ENCODE results near the gene C6orf52.
"Not testable (repeated sequence)": the region's sequence is repeated elsewhere in the genome, so short reads cannot be mapped to it uniquely, and the experiment has no call there.

Gene C6orf52

DNA sequence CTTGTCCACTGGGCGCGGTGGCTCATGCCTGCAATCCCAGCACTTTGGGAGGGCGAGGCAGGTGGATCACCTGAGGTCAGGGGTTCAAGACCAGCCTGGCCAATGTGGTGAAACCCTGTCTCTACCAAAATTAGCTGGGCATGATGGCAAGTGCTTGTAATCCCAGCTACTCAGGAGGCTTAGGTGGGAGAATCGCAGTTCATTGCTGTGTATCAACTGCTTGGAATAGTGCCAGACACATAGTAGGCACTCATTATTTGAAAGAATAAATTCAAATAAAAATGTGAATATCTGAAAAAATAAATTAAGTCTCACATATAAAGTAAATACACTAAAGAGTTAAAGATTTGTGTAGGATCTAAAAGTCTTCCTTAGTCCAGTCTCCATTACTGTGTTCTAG, 2.2 kb upstream of the C6orf52 start:
- no peak for DNase-seq (ENCODE audit: low read depth, low spot score)

DNA sequence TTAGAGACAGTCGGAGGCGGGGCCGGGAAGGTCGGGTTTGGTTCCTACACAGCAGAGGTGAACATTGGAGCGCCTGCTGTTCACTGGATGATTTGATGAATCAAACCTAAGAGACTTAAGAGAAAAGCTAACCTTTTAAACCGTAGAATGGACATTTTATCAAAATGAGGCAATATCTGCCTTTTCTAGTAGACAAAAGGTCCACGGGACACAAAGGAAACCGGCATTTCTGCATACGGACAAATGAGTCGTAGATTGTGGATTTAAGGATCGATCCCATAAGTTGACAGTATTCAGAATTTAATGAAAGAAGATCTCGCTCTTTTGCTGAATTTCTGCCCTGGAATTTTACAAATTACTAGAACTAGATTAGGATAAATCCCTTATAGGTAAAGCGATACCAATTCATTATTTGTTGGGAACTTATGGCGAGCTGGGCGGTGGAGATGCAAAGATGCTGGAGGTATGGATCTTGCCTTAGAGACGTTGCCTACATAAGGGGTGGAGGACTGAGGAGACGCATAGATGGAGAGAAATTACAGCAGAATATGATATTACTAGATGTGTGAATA, 756 bp upstream of the C6orf52 start:
- no peak for DNase-seq (ENCODE audit: low read depth, low spot score)

DNA sequence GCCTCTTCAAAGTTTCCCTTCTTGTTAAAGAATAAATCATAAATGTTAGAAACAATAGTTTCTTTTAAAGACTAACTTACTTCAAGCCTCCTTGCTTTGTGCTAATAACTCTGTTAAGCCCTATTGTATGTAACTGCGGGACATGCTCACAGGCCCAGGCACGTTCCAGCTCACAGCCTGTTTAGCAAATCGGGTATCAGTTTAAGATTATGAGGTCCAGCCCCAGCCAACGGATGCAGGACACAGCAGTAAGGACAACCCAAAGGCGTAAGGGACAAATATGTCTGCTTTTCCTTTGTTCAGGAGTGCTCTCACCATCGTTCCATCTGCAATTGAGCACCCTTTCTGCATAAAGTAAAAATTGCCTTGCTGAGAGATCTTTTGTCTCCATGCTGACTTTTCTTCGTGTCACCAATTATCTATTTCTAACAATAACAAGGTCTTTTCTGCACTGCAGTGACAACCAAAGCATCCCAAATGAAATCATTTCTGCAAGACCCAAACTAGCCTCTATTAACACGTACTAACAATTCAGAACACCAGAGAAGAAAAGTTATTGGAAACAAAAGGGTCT, 1.4 kb downstream of the C6orf52 start:
- DNase-seq (ENCODE audit: low read depth, low spot score): peak; percentile 3

DNA sequence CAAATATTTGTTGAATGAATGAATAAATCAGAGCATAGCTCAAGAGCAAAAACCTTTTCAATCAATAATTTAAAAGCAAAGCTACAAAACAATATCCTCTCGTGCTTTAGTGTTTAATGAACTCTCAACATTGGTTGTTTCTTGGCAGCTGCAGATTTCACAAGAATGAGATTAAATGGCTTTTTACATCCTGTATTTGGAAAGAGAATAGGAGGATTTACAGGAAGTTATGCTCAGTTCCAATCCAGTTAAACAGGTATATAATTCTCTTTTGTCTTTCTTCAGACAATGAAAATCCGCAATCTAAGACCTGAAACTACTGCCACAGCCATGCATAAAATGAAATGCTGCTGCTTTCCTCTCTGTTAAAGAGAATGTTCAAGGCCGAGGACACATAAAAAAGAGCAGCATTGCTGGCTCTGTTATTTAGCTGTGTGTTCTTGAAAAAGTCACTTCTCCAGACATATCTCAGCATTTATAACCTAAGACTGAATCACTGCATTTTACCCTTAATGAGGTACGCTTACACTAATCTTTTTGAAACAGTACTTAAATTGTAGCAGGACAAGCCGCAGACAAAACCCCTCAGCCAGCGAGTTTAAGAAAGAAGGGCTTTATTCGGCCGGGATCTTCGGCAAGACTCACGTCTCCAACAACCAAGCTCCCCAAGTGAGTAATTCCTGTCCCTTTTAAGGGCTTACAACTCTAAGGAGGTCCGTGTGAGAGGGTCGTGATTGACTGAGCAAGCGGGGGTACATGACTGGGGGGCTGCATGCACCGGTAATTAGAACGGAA, 3.6 kb downstream of the C6orf52 start:
- peak; percentile 5 for DNase-seq (ENCODE audit: low read depth, low spot score)

DNA sequence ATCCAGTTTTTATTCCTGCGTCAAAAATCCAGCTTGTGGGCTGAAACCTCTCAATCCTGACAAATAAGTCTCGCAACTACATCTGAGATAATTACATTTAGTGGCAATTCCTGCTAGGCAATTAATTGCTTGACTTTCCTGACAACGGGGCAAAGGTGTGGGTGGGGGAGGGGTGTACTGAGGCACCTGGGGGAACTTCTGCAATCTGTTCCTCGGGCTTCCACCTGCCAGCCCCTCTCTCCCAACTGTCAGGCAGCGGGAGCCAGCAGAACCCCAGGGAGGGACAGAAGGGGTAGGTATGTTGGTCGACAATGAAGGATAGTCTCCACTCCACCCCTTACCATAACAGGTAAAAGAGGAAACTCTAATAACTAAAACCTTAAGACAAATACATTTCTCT, 6.8 kb downstream of the C6orf52 start:
- DNase-seq (ENCODE audit: low read depth, low spot score): no peak

DNA sequence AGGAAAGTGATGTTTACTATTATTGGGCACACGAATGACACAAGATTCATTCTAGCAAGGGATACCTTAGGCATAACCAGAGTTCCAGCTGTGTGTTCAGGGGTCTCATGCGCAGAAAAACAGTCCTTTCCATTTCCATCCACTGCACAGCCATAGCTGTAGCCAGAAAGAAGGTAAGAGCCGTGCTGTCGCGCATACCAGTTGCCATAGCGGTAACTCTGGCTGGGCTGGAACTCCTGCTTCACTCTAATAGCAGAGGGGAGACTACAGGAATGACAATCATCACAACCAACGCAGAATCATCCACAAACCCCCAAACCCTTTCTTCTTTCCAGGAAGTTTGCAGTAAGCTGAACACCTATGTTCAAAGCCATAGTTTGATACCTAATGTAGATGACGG, 7.5 kb downstream of the C6orf52 start:
- no peak for DNase-seq (ENCODE audit: low read depth, low spot score)

DNA sequence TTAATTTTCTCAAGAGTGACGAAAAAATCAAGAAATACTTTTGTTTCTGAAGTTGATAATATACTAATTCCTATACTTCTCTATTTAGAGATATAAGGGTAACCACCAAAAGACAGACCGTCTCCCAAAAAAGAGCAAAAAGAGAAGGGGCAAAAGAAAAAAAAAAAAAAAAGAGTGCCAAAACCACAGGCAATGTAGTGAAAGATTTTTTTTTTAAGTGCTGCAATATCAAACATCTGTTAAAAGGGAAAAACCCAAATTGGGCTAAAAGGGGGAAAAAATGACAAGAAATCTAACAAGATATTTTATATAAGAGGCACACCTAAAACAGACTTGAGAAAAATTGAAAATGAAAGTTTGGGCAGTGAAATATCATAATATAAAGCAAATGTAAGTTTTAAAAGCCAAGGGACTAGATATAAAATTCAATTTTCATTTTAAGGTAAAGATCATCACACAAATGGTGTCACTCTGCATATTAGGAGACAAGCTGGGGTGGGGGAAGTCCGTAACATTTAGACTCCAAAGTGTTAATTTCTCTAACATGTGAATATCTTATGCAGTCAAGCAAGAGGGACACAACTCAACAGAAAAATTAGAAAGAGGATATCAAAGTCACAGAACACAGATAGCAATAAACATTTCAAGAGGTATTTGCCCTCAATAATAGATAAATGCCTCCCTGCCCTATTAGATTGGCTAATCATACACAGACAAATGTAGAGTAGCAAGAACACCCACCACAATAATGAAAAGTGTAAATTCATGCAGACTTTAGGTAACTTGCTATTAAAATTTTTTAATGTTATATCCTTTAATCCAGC, 9.1 kb downstream of the C6orf52 start:
- no peak for DNase-seq (ENCODE audit: low read depth, low spot score)

DNA sequence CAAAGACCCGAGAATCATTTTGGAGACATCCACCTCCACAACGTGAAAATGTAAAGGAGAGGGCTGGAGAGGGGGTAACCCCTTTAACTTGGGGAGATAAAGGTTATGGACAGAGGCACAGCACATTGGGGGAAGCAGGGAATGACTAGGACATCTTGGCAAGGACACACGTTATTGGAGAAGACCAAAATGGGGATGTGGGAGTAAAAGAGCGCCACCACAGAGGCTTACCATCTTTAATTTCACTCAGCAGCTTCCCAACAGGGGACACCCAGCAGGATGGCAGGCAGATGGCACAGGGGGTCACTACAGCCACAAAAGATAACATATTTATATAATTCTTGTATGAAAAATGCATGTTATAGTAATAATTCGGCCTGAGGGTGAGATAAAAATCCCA, 9.8 kb downstream of the C6orf52 start:
- no peak for DNase-seq (ENCODE audit: low read depth, low spot score)

DNA sequence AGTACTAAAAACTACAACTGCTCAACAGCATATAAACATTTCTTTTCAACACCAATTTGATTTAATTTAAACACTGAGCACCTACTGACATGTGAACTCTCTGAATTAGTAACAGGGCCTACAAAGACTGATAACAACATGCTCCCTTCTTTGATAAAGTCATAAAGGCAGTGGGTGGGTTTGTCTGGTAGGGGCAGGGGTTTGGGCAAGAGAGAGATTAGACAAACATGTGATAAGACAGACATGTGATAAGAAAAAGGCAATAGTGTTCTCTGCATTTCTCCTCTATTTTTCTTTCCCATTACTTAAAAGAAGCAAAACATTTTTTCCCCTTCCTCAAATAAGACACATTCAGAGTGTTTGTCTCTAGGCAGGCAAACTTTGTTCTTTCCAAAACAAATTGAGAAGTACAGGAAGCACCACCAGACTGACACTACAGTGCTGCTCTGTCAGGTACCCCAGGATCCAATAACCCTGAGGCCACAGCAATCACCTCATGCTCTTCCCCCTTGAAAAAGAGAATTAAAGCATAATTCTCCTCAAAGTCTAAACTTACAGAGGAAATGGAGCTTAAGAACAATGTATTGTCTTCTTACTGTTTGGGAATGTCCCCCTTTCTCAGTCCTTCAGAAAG, 11.9 kb downstream of the C6orf52 start:
- DNase-seq (ENCODE audit: low read depth, low spot score): no peak

DNA sequence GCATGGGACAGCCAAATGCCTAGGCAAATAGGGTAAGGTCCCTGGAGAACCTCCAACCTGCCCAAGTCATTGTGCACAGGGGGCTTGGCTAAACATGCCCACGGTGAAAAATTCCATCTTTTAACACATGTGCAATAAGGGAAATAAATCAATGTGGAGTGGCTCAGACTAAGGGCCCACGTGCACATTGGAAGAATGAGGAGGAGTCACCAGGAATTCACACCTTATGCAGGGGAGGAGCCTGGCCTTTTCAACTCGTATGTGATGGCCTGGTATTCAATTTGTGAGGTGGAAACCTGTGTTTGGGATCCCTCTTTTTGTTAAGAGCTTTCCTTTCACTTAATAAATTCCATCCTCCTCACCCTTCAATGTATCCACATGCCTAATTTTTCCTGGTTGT, 12.6 kb downstream of the C6orf52 start:
- DNase-seq (ENCODE audit: low read depth, low spot score): no peak

DNA sequence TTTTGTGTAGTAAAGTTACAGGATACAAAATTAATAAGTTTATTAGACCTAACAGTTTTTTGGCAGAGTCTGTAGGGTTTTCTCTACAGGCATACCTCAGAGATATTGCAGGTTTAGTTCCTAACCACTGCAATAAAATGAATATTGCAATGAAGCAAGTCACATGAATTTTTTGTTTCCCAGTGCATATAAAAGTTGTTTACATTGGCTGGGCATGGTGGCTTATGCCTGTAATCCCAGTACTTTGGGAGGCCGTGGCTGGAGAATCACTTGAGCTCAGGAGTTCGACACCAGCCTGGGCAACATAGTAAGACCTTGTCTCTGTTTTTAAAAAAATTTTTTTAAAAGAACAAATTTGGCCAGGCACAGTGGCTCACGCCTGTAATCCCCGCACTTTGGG, 16.0 kb downstream of the C6orf52 start:
- no peak for DNase-seq (ENCODE audit: low read depth, low spot score)

DNA sequence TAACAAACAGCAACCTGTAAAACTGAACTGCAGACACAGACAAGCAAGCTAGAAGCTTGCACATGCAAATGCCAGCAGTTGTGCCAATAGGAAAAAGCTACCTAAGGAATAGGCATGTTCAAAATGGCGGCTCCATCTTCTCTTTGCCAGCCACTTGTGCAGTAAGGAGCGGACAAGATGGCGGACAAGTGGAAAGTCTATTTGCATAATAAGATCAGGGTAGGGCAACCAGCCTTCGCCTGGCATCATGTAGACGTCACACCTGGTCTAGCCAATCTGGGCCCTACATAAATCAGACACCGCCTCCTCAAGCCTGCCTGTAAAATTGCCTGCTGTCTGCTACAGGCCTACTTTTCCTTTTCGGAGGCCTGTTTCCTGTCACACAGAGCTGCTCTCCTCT, 18.0 kb downstream of the C6orf52 start:
- peak; percentile 4 for DNase-seq (ENCODE audit: low read depth, low spot score)

DNA sequence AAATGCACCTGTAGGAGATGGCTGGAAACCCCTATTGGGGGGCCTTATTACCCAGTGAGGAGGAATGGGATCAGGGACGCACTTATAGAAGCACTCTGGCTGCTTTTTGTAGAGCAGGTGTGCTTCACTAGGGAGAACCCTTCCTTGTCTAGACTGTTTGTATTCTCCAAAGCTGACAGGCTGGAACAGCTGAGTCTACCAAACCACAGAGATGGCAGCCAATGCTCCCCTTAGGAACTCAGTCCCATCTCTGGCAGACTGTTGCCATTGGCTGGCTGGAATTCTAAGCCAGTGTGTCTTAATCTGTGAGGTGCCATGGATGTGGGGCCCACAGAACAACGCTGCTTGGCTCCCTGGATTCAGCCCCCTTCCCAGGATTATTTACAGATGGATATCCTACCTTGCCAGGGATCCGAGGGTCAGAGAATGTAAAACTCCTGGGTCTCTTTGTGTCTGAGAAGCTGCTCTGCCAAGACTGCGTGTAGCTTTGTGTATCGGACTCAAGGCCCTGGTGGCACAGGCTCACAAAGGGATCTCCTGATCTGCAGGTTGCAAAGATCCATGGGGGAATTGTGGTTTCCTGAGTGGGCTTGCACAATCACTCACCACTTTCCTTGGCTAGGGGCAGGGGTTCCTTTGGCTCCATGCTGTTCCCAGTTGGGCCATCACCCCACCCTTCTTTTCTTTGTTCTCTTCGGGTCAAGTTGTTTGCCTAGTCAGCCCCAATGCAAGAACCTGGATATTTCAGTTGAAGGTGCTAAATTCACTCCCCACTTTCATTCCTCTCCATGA, 26.1 kb downstream of the C6orf52 start:
- DNase-seq (ENCODE audit: low read depth, low spot score): no peak

DNA sequence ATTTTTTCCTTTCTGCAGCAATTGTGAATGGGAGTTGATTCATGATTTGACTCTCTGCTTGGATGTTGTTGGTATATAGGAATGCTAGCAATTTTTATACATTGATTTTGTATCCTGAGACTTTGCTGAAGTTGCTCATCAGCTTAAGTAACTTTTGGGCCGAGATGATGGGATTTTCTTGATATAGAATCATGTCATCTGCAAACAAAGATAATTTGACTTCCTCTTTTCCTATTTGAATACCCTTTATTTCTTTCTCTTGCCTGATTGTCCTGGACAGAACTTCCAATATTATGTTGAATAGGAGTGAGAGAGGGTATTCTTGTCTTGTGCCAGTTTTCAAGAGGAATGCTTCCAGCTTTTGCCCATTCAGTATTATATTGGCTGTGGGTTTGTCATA, 28.8 kb downstream of the C6orf52 start:
- not testable (repeated sequence) for DNase-seq (ENCODE audit: low read depth, low spot score)

DNA sequence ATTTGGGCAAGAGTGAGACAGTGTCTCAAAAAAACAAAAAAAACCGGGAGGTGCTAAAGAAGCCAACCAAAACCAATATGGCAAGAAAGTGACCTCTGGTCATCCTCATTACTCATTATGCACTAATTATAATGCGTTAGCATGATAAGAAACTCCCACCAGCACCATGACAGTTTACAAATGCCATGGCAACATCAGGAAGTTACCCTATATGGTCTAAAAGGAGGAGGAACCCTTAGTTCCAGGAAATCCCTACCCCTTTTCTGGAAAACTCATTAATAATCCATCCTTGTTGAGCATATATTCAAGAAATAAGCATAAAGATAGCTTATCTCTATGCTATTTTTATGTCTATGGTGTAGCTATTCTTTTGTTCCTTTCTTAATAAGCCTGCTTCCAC, 31.7 kb downstream of the C6orf52 start:
- DNase-seq (ENCODE audit: low read depth, low spot score): no peak

DNA sequence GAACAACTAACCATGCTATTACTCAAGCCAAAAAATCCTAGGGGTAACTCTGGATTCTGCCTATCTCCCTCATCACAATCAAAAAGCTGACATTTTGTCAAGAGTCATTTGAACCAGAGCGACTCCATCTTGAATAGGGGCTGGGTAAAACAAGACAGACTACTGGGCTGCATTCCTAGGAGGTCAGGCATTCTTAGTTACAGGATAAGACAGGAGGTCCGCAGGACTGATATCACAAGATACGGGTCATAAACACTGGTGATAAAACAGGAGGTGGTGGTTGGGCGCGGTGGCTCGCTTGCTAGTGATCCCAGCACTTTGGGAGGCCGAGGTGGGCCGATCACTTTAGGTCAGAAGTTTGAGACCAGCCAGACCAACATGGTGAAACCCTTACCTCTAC, 32.2 kb downstream of the C6orf52 start:
- DNase-seq (ENCODE audit: low read depth, low spot score): no peak

DNA sequence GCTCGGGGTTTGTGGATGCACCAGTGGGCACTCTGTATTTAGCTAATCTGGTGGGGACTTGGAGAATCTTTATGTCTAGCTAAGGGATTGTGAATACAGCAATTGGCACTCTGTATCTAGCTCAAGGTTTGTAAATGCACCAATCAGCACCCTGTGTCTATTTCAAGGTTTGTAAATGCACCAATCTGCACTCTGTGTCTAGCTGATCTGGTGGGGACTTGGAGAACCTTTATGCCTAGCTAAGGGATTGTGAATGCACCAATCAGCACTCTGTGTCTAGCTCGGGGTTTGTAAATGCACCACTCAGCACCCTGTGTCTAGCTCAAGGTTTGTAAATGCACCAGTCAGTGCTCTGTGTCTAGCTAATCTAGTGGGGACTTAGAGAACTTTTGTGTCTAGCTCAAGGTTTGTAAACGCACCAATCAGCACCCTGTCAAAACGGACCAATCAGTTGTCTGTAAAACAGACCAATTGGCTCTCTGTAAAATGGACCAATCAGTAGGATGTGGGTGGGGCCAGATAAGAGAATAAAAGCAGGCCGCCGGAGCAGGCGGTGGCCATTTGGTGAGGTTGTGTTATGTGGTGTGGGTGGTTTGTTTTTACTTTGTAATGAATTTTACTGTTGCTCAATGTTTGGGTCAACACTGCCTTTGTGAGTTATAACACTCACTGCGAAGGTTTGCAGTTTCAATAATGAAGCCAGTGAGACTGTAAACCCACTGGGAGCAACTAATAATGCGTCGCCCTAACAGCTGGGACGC, 33.8 kb downstream of the C6orf52 start:
- peak; percentile 10 for DNase-seq (ENCODE audit: low read depth, low spot score)

DNA sequence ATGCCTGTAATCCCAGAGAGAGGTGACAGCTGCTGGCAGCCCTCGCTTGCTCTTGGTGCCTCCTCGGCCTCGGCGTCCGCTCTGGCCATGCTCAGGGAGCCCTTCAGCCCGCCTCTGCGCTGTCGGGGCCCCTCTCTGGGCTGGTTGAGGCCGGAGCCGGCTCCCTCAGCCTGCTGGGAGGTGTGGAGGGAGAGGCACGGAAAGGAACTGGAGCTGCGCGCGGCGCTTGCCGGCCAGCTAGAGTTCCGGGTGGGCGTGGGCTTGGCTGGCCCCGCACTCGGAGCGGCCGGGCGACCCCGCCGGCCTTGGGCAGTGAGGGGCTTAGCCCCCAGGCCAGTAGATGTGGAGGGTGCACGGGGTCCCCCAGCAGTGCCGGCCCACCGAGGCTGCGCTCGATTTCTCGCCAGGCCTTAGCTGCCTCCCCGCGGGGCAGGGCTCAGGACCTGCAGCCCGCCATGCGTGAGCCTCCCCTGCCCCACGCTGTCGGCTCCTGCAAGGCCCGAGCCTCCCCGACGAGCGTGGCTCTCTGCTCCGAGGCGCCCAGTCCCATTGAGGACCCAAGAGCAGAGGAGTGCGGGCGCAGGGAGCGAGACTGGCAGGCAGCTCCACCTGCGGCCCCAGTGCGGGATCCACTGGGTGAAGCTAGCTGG, 34.6 kb downstream of the C6orf52 start:
- peak; percentile 61 for DNase-seq (ENCODE audit: low read depth, low spot score)

DNA sequence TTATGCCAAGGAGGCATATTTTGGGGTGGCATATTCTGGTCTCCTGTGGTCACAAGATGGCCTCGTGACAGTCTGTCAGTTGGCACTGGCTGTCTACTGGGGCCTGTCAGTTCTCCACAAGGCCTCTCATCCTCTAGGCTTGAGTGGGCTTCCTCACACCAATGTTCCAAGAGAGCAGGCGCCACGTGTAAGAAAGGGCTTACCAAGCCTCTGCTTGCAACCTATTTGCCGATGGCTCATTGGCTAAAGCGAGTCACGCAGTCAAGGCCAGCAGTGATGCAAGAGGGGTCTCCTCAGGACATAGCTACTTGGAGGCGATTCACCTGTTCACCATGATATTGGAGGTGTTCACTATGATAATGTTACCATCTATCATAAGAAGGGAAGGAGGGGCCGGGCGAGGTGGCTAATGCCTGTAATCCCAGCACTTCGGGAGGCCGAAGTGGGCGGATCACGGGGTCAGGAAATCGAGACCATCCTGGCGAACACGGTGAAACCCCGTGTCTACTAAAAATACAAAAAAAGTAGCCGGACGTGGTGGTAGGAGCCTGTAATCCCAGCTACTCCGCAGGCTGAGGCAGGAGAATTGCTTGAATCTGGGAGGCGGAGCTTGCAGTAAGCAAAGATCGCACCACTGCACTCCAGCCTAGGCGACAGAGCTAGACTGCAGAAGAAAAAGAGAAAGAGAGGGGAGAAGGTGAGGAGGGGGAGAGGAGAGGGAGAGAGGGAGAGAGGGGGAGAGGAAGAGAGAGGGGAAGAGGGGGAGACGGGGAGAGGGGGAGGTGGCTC, 35.3 kb downstream of the C6orf52 start:
- peak; percentile 40 for DNase-seq (ENCODE audit: low read depth, low spot score)
